ENCODE data around the gene RBP3.

The RBP3 gene

DNA sequence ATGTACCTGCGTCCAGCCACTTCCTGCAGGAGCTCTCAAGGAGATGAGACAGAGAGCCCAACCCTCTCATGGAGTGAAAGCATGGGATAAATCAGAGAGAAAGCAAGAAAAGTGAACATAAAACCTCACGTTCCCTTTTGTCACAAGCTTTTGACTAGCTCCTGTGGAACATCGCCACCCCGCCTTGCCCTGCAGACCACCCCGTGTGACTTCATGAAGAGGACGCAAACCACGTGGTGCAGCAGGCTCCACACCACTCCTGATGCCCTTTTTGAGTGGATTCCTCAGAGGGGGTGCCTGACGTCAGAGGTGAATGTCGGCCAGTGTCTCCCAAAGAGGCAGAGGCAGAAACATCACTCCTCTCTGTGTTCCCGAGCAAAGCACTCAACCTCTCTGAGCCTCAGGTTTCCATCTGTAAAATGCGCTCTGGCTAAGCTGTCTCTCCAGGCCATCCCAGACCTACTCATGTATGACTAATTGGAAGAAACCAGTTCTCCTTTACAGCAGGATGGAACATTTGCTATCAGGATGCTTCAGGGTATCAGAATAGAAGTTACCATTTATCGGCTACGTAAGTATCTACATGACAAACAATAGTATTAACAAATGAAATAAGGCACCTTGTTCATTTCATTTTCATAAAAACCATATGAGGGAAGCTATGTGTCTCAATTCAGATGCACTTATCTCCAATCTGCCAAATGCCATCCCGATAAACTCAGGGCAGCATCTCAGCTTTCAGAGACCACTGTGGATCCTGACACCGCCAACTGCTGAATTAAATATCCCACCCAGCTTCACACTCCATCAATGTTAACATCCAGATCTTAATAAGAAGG is 30.7 kb downstream of the RBP3 start:
- Histone ChIP-seq H4K20me1 (ENCODE audit: insufficient read depth) (no peaks in the 10 kb centered on the region), H3K36me3 (ENCODE audit: insufficient read depth) (no peaks in the 10 kb centered on the region), H2AFZ (ENCODE audit: low read depth) (no peak overlapping the region), H3K27ac (no peak overlapping the region), H3K27me3 (ENCODE audit: insufficient read depth, low read depth) (0 out of 2 replicates have a peak, but pooled peaks cover 2% of the 10 kb centered on the region), H3K79me2 (ENCODE audit: insufficient read depth, low read depth) (no peaks in the 10 kb centered on the region), H3K4me1 (ENCODE audit: low read depth, poor library complexity, severe bottlenecking) (peaks cover 7% of the 10 kb centered on the region), H3K4me3 (IDR thresholded peaks at IDR 0.05; ENCODE audit: insufficient read depth, low read depth, low read length) (no peak overlapping the region), H3K4me2 (no peak overlapping the region), H3K9ac (no peak overlapping the region)
- TF ChIP-seq, protein P1, sequence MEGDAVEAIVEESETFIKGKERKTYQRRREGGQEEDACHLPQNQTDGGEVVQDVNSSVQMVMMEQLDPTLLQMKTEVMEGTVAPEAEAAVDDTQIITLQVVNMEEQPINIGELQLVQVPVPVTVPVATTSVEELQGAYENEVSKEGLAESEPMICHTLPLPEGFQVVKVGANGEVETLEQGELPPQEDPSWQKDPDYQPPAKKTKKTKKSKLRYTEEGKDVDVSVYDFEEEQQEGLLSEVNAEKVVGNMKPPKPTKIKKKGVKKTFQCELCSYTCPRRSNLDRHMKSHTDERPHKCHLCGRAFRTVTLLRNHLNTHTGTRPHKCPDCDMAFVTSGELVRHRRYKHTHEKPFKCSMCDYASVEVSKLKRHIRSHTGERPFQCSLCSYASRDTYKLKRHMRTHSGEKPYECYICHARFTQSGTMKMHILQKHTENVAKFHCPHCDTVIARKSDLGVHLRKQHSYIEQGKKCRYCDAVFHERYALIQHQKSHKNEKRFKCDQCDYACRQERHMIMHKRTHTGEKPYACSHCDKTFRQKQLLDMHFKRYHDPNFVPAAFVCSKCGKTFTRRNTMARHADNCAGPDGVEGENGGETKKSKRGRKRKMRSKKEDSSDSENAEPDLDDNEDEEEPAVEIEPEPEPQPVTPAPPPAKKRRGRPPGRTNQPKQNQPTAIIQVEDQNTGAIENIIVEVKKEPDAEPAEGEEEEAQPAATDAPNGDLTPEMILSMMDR (conservative IDR thresholded peaks at IDR 0.05; ENCODE audit: low read depth, low read length): no peak

DNA sequence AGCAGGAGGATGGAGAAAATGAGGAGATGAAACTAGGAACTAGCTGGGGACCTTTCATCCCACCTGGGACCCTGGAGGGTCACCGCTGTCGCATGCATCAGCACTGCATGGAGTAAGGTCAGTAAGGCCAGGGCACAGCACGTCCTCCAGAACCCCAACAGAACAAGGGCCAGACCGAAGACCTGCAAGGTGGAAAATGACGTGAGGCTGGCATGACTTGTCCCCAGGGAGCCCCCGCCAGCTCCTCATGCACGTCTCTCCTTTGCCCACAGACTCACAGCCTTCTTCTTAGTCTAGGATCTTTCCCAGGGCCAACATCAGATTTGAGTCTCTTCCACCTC is 31.3 kb downstream of the RBP3 start:
- Histone ChIP-seq H3K4me1 (ENCODE audit: low read depth, poor library complexity, severe bottlenecking) (peaks cover 7% of the 10 kb centered on the region), H3K4me2 (no peak overlapping the region), H3K27me3 (ENCODE audit: insufficient read depth, low read depth) (0 out of 2 replicates have a peak, but pooled peaks cover 2% of the 10 kb centered on the region), H3K4me3 (IDR thresholded peaks at IDR 0.05; ENCODE audit: insufficient read depth, low read depth, low read length) (no peak overlapping the region), H2AFZ (ENCODE audit: low read depth) (no peak overlapping the region), H4K20me1 (ENCODE audit: insufficient read depth) (no peaks in the 10 kb centered on the region), H3K36me3 (ENCODE audit: insufficient read depth) (no peaks in the 10 kb centered on the region), H3K79me2 (ENCODE audit: insufficient read depth, low read depth) (no peaks in the 10 kb centered on the region), H3K27ac (no peak overlapping the region), H3K9ac (no peak overlapping the region)
- TF ChIP-seq, protein P1 (conservative IDR thresholded peaks at IDR 0.05; ENCODE audit: low read depth, low read length): no peak

DNA sequence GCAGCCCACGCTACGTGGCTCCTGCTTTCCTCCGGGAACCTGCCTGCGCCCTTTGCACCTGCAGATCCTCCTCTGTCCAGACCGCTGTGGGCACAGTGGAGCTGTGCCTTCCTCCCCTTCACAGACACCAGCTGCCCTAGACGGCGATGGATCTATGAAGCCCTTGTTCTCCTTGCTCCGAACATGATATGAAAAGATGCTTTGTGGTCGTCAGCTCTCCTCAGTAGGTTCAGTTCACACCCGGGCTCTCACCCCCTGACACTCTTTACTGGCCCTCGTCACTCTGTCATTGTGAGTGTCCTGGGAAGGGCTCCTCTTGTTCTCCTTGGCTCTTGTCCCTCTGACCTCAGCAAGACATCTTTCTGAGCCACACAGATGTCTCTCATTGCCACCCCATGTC is 31.7 kb downstream of the RBP3 start:
- 0 out of 2 replicates have a peak, but pooled peaks cover 2% of the 10 kb centered on the region for H3K27me3 ChIP-seq (ENCODE audit: insufficient read depth, low read depth)
- no peaks in the 10 kb centered on the region for H3K79me2 ChIP-seq (ENCODE audit: insufficient read depth, low read depth)
- H3K9ac ChIP-seq: no peak overlapping the region
- no peaks in the 10 kb centered on the region for H4K20me1 ChIP-seq (ENCODE audit: insufficient read depth)
- TF ChIP-seq, protein P1 (conservative IDR thresholded peaks at IDR 0.05; ENCODE audit: low read depth, low read length): no peak
- H3K4me3 ChIP-seq (IDR thresholded peaks at IDR 0.05; ENCODE audit: insufficient read depth, low read depth, low read length): no peak overlapping the region
- no peak overlapping the region for H3K4me2 ChIP-seq
- no peak overlapping the region for H2AFZ ChIP-seq (ENCODE audit: low read depth)
- peaks cover 7% of the 10 kb centered on the region for H3K4me1 ChIP-seq (ENCODE audit: low read depth, poor library complexity, severe bottlenecking)
- no peak overlapping the region for H3K27ac ChIP-seq
- H3K36me3 ChIP-seq (ENCODE audit: insufficient read depth): no peaks in the 10 kb centered on the region

DNA sequence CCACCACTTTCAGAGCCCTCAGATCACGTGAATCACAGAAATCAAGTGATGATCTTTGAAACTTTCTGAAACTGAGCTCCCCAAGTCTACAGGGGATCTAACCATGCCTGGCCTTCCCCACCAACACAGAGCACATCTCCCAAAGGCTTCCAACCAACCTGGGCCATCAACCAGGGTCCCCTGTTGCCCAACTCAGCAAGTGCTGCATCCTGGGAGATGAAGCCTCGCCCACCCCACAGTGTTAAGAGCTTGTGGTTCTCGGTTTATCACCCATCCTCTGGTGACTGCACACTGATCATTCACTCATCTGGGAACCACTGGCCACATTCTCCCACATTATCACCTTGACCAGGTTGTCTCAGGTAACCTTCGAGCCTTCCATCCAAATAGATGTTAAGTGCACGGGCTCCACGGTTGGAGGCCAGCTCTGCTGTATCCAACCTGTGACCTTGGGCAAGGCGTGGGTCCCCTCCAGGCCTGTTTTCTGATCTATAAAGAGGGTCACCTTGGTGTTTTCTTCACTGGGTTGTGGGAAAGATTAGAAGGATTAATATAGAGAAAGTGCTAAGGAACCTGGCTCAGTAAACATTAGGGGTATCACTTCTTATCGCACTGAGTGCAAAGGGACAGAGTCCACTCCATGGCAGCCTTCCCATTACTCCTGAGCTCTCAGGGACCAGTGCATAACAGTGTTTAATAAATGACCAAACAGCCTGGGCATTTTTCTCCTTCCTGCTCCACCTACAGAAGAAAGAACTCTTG is 32.4 kb downstream of the RBP3 start:
- Histone ChIP-seq H3K36me3 (ENCODE audit: insufficient read depth) (no peaks in the 10 kb centered on the region), H3K79me2 (ENCODE audit: insufficient read depth, low read depth) (no peaks in the 10 kb centered on the region), H3K4me2 (no peak overlapping the region), H3K27me3 (ENCODE audit: insufficient read depth, low read depth) (0 out of 2 replicates have a peak, but pooled peaks cover 2% of the 10 kb centered on the region), H2AFZ (ENCODE audit: low read depth) (no peak overlapping the region), H3K9ac (no peak overlapping the region), H3K27ac (no peak overlapping the region), H4K20me1 (ENCODE audit: insufficient read depth) (no peaks in the 10 kb centered on the region), H3K4me1 (ENCODE audit: low read depth, poor library complexity, severe bottlenecking) (peaks cover 7% of the 10 kb centered on the region), H3K4me3 (IDR thresholded peaks at IDR 0.05; ENCODE audit: insufficient read depth, low read depth, low read length) (no peak overlapping the region)
- TF ChIP-seq, protein P1 (conservative IDR thresholded peaks at IDR 0.05; ENCODE audit: low read depth, low read length): no peak
